ENCODE data around the gene PPP1R9A. TPM values are rescaled to one million over a fixed set of nuclear protein-coding genes. Genes with fewer than 3 reads are reported as not detected.
"Not testable (repeated sequence)": the region's sequence is repeated elsewhere in the genome, so short reads cannot be mapped to it uniquely, and the experiment has no call there.

The PPP1R9A gene
- polyA plus RNA-seq, 1 donor (not counting 4 experiments of a cell fraction or from before 2014, with no cell fraction given) = 0.01 TPM

DNA sequence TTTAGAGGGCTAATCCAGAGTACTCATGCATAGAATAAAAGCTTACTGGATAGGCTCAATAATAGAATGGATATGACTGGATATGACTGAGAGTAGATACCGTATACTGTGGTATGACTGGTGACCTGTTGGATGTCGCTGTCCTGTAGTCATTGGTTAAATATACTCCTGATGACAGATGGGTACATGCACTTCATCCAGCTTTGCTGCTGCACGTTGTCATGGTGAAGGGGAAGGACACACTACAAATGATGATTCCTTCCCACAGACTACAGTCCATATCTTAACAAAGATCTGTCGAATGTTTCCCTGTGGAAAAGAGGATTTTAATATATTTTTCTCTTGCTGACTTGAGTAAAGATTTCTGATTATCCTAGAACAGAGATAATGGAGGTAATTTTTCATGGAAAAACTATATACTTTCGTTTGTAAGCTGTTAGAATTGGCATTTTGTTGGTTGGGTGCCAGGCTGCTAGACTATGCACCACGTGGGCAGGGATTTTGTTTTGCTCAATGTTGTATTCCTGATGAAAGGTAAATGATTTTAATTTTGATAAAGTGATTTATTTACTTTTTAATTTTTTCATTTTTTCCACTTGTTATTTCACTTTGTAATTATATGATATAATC lies 97.3 kb downstream of the PPP1R9A start:
- H3K9me1 ChIP-seq (ENCODE audit: control insufficient read depth, extremely low read depth, insufficient read depth, low read length) = no peaks in the 10 kb centered on the region

DNA sequence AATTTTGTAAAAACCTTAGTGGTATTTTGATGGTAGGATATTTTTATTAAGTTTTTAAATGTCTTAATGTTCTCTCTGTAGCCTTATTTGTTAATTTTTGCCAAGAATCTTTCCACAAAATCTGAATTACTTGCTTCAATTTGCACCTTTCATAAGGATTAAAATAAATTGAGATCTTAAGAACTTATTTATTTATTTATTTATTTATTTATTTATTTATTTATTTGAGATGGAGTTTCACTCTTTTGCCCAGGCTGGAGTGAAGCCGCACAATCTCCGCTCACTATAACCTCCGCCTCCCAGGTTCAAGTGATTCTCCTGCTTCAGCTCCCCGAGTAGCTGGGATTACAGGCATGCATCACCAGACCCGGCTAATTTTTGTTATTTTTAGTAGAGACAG lies 98.6 kb downstream of the PPP1R9A start:
- H3K9me1 ChIP-seq (ENCODE audit: control insufficient read depth, extremely low read depth, insufficient read depth, low read length) = no peaks in the 10 kb centered on the region
- no peaks in the 10 kb centered on the region for H3K27me3 ChIP-seq (ENCODE audit: control insufficient read depth, extremely low read depth, insufficient read depth, low read length)
- H3K4me1 ChIP-seq (ENCODE audit: control insufficient read depth, extremely low read depth, insufficient read depth, low read length) = no peaks in the 10 kb centered on the region
- H3K9me3 ChIP-seq (ENCODE audit: control insufficient read depth, low read depth, low read length) = no peaks in the 10 kb centered on the region
- H3K79me2 ChIP-seq (ENCODE audit: control insufficient read depth, insufficient read depth, low read length) = no peaks in the 10 kb centered on the region
- H3K36me3 ChIP-seq (ENCODE audit: control insufficient read depth in 2 of 2, extremely low read depth in 1 of 2, insufficient read depth in 2 of 2, low read length in 2 of 2) = no peaks in the 10 kb centered on the region
- DNase-seq (ENCODE audit: low read depth, low spot score) (no peak), FAIRE-seq (no peak)
- TF ChIP-seq EZH2 (IDR thresholded peaks at IDR 0.05; ENCODE audit: low read length) = no peak
- TF ChIP-seq, protein P1, sequence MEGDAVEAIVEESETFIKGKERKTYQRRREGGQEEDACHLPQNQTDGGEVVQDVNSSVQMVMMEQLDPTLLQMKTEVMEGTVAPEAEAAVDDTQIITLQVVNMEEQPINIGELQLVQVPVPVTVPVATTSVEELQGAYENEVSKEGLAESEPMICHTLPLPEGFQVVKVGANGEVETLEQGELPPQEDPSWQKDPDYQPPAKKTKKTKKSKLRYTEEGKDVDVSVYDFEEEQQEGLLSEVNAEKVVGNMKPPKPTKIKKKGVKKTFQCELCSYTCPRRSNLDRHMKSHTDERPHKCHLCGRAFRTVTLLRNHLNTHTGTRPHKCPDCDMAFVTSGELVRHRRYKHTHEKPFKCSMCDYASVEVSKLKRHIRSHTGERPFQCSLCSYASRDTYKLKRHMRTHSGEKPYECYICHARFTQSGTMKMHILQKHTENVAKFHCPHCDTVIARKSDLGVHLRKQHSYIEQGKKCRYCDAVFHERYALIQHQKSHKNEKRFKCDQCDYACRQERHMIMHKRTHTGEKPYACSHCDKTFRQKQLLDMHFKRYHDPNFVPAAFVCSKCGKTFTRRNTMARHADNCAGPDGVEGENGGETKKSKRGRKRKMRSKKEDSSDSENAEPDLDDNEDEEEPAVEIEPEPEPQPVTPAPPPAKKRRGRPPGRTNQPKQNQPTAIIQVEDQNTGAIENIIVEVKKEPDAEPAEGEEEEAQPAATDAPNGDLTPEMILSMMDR (optimal IDR thresholded peaks at IDR 0.05 in 1 of 3, IDR thresholded peaks at IDR 0.05 in 1 of 3, conservative IDR thresholded peaks at IDR 0.05 in 1 of 3; ENCODE audit: extremely low read depth in 1 of 3, insufficient read depth in 2 of 3, low read length in 3 of 3) = no peak
- no peak overlapping the region for H3K27ac ChIP-seq (ENCODE audit: control insufficient read depth, insufficient read depth, low read length)
- H3K4me3 ChIP-seq (ENCODE audit: control insufficient read depth in 2 of 3, extremely low read depth in 1 of 3, insufficient read depth in 2 of 3, low read depth in 1 of 3, low read length in 3 of 3) = no peak overlapping the region
- no peak overlapping the region for H3K4me2 ChIP-seq (ENCODE audit: control insufficient read depth, extremely low read depth, insufficient read depth, low read depth, low read length)
- dilution Hi-C loops (cut with MboI; ENCODE audit: extremely low pct_ligation_motif_present, low sequenced_read_pairs) = no loop called here
- no peak overlapping the region for H2AFZ ChIP-seq (ENCODE audit: control insufficient read depth, low read length)
- H4K20me1 ChIP-seq (ENCODE audit: control insufficient read depth, extremely low read depth, insufficient read depth, low read length) = no peaks in the 10 kb centered on the region
- H3K9ac ChIP-seq (ENCODE audit: control insufficient read depth, extremely low read depth, insufficient read depth, low read length) = no peak overlapping the region

More for the DNA sequence above, 97.3 kb downstream of the PPP1R9A start:
- dilution Hi-C loops (cut with MboI; ENCODE audit: extremely low pct_ligation_motif_present, low sequenced_read_pairs) = no loop called here
- no peak overlapping the region for H3K9ac ChIP-seq (ENCODE audit: control insufficient read depth, extremely low read depth, insufficient read depth, low read length)
- no peaks in the 10 kb centered on the region for H3K27me3 ChIP-seq (ENCODE audit: control insufficient read depth, extremely low read depth, insufficient read depth, low read length)
- H3K4me2 ChIP-seq (ENCODE audit: control insufficient read depth, extremely low read depth, insufficient read depth, low read depth, low read length) = no peak overlapping the region
- TF ChIP-seq, protein P1 (optimal IDR thresholded peaks at IDR 0.05 in 1 of 3, IDR thresholded peaks at IDR 0.05 in 1 of 3, conservative IDR thresholded peaks at IDR 0.05 in 1 of 3; ENCODE audit: extremely low read depth in 1 of 3, insufficient read depth in 2 of 3, low read length in 3 of 3) = no peak
- TF ChIP-seq EZH2 (IDR thresholded peaks at IDR 0.05; ENCODE audit: low read length) = no peak
- H3K27ac ChIP-seq (ENCODE audit: control insufficient read depth, insufficient read depth, low read length) = no peak overlapping the region
- H3K4me1 ChIP-seq (ENCODE audit: control insufficient read depth, extremely low read depth, insufficient read depth, low read length) = no peaks in the 10 kb centered on the region
- no peaks in the 10 kb centered on the region for H3K79me2 ChIP-seq (ENCODE audit: control insufficient read depth, insufficient read depth, low read length)
- H2AFZ ChIP-seq (ENCODE audit: control insufficient read depth, low read length) = no peak overlapping the region
- no peak overlapping the region for H3K4me3 ChIP-seq (ENCODE audit: control insufficient read depth in 2 of 3, extremely low read depth in 1 of 3, insufficient read depth in 2 of 3, low read depth in 1 of 3, low read length in 3 of 3)
- no peaks in the 10 kb centered on the region for H3K36me3 ChIP-seq (ENCODE audit: control insufficient read depth in 2 of 2, extremely low read depth in 1 of 2, insufficient read depth in 2 of 2, low read length in 2 of 2)
- no peaks in the 10 kb centered on the region for H3K9me3 ChIP-seq (ENCODE audit: control insufficient read depth, low read depth, low read length)
- DNase-seq (ENCODE audit: low read depth, low spot score) = no peak
- FAIRE-seq = no peak
- no peaks in the 10 kb centered on the region for H4K20me1 ChIP-seq (ENCODE audit: control insufficient read depth, extremely low read depth, insufficient read depth, low read length)

DNA sequence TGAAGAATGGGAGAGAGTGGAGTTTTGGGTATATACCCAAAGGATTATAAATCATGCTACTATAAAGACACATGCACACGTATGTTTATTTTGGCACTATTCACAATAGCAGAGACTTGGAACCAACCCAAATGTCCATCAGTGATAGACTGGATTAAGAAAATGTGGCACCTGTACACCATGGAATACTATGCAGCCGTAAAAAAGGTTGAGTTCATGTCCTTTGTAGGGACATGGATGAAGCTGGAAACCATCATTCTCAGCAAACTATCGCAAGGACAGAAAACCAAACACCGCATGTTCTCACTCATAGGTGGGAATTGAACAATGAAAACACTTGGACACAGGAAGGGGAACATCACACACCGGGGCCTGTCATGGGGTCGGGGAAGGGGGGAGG lies 101.4 kb downstream of the PPP1R9A start:
- H3K4me3 ChIP-seq (ENCODE audit: control insufficient read depth in 2 of 3, extremely low read depth in 1 of 3, insufficient read depth in 2 of 3, low read depth in 1 of 3, low read length in 3 of 3); H3K27me3 ChIP-seq (ENCODE audit: control insufficient read depth, extremely low read depth, insufficient read depth, low read length); H4K20me1 ChIP-seq (ENCODE audit: control insufficient read depth, extremely low read depth, insufficient read depth, low read length); DNase-seq (ENCODE audit: low read depth, low spot score); H3K9me1 ChIP-seq (ENCODE audit: control insufficient read depth, extremely low read depth, insufficient read depth, low read length); FAIRE-seq; H2AFZ ChIP-seq (ENCODE audit: control insufficient read depth, low read length); H3K4me2 ChIP-seq (ENCODE audit: control insufficient read depth, extremely low read depth, insufficient read depth, low read depth, low read length); H3K27ac ChIP-seq (ENCODE audit: control insufficient read depth, insufficient read depth, low read length); H3K4me1 ChIP-seq (ENCODE audit: control insufficient read depth, extremely low read depth, insufficient read depth, low read length); H3K9ac ChIP-seq (ENCODE audit: control insufficient read depth, extremely low read depth, insufficient read depth, low read length); H3K79me2 ChIP-seq (ENCODE audit: control insufficient read depth, insufficient read depth, low read length); H3K36me3 ChIP-seq (ENCODE audit: control insufficient read depth in 2 of 2, extremely low read depth in 1 of 2, insufficient read depth in 2 of 2, low read length in 2 of 2); dilution Hi-C loops (cut with MboI; ENCODE audit: extremely low pct_ligation_motif_present, low sequenced_read_pairs); H3K9me3 ChIP-seq (ENCODE audit: control insufficient read depth, low read depth, low read length): not testable (repeated sequence)

Data from keratinocyte (primary cell).